ENCODE measurements around the gene CENPP. TPM values are rescaled to one million over a fixed set of nuclear protein-coding genes. Genes with fewer than 3 reads are reported as not detected.

The CENPP gene
- total RNA-seq, 1 donor from 2014 or later: 4.4 TPM

DNA sequence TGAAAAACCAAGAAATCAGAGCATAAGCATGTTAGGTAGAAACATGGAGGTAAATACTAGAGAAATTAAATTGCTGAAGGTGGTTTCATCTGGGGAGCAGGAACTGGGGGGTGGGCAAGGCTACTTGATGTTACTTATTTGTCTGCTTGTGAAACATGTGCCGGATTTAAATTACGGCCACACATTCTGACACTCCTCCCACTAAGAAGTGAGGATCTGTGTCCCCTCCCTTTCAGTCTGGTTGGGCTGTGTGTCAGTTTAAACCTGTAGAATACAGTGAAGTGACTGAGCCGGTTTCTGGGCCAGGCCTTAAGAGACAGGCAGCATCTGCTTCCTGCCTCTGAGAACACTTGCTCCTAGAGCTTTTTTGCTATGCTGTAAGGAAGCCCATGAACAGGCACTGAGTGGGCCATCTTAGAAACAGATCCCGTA lies 29.9 kb upstream of the CENPP start:
- DNase-seq (ENCODE audit: low read depth): no peak
- no peak overlapping the region for H3K4me3 ChIP-seq (ENCODE audit: low read depth, low read length)
- no peak for TF ChIP-seq CTCF (conservative IDR thresholded peaks at IDR 0.05; ENCODE audit: low read depth, low read length)

GRCh38 chr9:92297611-92298010 lies 28.1 kb upstream of the CENPP start:
- DNase-seq (ENCODE audit: low read depth): no peak
- no peak for TF ChIP-seq CTCF (conservative IDR thresholded peaks at IDR 0.05; ENCODE audit: low read depth, low read length)
- no peak overlapping the region for H3K4me3 ChIP-seq (ENCODE audit: low read depth, low read length)

GRCh38 chr9:92298036-92298435 lies 27.7 kb upstream of the CENPP start:
- DNase-seq (ENCODE audit: low read depth): no peak
- no peak overlapping the region for H3K4me3 ChIP-seq (ENCODE audit: low read depth, low read length)
- no peak for TF ChIP-seq CTCF (conservative IDR thresholded peaks at IDR 0.05; ENCODE audit: low read depth, low read length)

- H3K4me3 ChIP-seq (ENCODE audit: low read depth, low read length): no peak overlapping the region
- DNase-seq (ENCODE audit: low read depth): no peak
- no peak for TF ChIP-seq CTCF (conservative IDR thresholded peaks at IDR 0.05; ENCODE audit: low read depth, low read length)
Observed at GRCh38 chr9:92299116-92299515, 26.6 kb upstream of the CENPP start.

DNA sequence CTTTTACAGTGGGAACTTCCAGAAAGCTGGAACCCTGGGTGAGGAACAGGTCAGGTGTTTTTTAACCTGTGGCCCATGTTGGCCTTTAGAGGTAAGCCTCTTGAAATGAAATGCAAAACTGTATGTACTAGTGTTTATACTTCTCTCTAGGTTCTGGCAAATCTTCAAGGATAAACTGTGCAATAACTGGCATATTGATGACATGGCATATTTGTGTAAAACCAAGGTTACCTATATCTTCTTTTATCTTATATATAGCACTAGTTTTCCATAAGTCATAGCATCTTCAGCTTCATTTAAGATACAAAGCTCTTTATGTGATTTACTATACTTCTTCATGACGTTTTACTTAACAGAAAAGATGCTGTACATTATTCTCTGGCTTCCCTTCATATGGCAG lies 24.8 kb upstream of the CENPP start:
- DNase-seq (ENCODE audit: low read depth): no peak
- no peak for TF ChIP-seq CTCF (conservative IDR thresholded peaks at IDR 0.05; ENCODE audit: low read depth, low read length)
- H3K4me3 ChIP-seq (ENCODE audit: low read depth, low read length): no peak overlapping the region

DNA sequence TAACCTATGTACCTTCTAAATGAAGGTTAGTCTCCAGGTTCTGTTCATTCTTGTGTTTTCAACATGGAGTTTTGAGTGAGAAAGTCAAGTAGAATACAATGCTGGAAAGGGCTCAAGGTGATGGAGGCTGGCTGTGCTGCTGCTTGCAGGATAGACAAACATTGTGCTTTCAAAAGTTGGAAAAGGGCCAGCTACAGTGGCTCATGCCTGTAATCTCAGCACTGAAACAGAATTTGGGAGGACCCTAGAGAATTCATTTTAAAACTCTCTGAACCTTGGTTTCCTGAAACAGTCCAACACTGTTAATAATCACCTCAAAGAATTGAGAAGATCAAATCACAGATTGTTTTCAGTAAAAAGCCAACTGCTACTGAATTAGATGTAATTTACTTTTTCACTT lies 16.9 kb upstream of the CENPP start:
- no peak for TF ChIP-seq CTCF (conservative IDR thresholded peaks at IDR 0.05; ENCODE audit: low read depth, low read length)
- H3K4me3 ChIP-seq (ENCODE audit: low read depth, low read length): no peak overlapping the region
- DNase-seq (ENCODE audit: low read depth): no peak

DNA sequence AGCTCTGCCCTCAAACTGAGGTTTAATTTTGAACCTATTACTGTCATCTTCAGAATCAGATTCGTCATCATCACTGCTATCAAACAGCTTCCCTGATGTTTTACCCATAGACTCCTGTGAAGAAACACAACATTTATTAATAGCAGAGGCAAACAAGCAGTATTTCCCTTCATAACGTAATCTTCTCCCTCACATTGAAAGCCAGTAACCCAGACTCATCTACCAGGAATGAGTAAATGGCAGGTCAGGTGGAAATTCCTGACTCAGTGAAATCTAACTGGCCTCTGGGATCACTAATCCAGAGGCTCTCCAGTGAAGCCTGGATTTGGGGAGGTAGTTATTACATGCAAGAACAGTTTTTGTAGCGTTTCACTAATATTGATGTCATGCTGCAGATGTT lies 15.2 kb upstream of the CENPP start:
- H3K4me3 ChIP-seq (ENCODE audit: low read depth, low read length): no peak overlapping the region
- TF ChIP-seq CTCF (conservative IDR thresholded peaks at IDR 0.05; ENCODE audit: low read depth, low read length): no peak

More for the DNA sequence above, 15.2 kb upstream of the CENPP start:
- no peak for DNase-seq (ENCODE audit: low read depth)

Data from epithelial cell of proximal tubule (primary cell).